CD4-positive, CD25-positive, alpha-beta regulatory T cell (primary cell): ENCODE measurements around the gene HS6ST1. TPM values are rescaled to one million over a fixed set of nuclear protein-coding genes. Genes with fewer than 3 reads are reported as not detected.
"Not testable (repeated sequence)": the region's sequence is repeated elsewhere in the genome, so short reads cannot be mapped to it uniquely, and the experiment has no call there.

Source experiments
- ATAC-seq, 2 donors: fragments of 150-1000 bp; cut with Tn5 transposase; one replicate each; pipeline ENCODE4 v1.10.0; 2021; ENCODE audit warnings: low read depth in 2 of 2, moderate number of reproducible peaks in 2 of 2, moderate library complexity in 1 of 2
- DNase-seq, 3 donors: peaks; one replicate each; pipeline versions ENCODE4 v3.0.0 to v3.0.0-alpha.2; 2012 to 2022; ENCODE audit warnings: mixed read lengths in 1 of 3
- H3K27ac ChIP-seq: one replicate; pipeline ENCODE4 v1.7.0; 2013; ENCODE audit warnings: mild to moderate bottlenecking, low read length; ENCODE audit not compliant: insufficient read depth, poor library complexity, severe bottlenecking
- H3K27me3 ChIP-seq: one replicate; pipeline ENCODE4 v1.7.0; 2013; ENCODE audit warnings: low read length; ENCODE audit not compliant: control insufficient read depth, insufficient read depth
- H3K36me3 ChIP-seq: one replicate; pipeline ENCODE4 v1.7.0; 2013; ENCODE audit warnings: mild to moderate bottlenecking, low read length, moderate library complexity; ENCODE audit not compliant: control insufficient read depth, insufficient read depth
- H3K4me1 ChIP-seq: 2 replicates; pipeline ENCODE4 v1.7.0; 2013; ENCODE audit warnings: mild to moderate bottlenecking, low read length; ENCODE audit not compliant: insufficient read depth, control insufficient read depth, poor library complexity, severe bottlenecking
- H3K4me3 ChIP-seq: one replicate; pipeline ENCODE4 v1.7.0; 2013; ENCODE audit warnings: low read depth, mild to moderate bottlenecking, low read length, moderate library complexity
- H3K9me3 ChIP-seq, 2 experiments: 1 replicate in 1 of 2; 2 replicates in 1 of 2; pipeline ENCODE4 v1.7.0; 2013; ENCODE audit warnings: low read length in 2 of 2, mild to moderate bottlenecking in 1 of 2, moderate library complexity in 1 of 2; ENCODE audit not compliant: control insufficient read depth in 2 of 2
- H3K27ac Mint-ChIP-seq, 3 donors: one replicate each; pipeline ENCODE4 v1.8.0; 2020 to 2022; ENCODE audit warnings: mild to moderate bottlenecking in 3 of 3, mixed read lengths in 3 of 3, moderate library complexity in 2 of 3
- H3K27me3 Mint-ChIP-seq: one replicate; pipeline ENCODE4 v1.8.0; 2022; ENCODE audit warnings: mild to moderate bottlenecking, mixed read lengths
- H3K36me3 Mint-ChIP-seq: one replicate; pipeline ENCODE4 v1.8.0; 2020; ENCODE audit warnings: mixed read lengths
- H3K4me1 Mint-ChIP-seq, 4 donors: one replicate each; pipeline ENCODE4 v1.8.0; 2020 to 2022; ENCODE audit warnings: mixed read lengths in 4 of 4, mild to moderate bottlenecking in 1 of 4
- H3K4me3 Mint-ChIP-seq, 4 donors: one replicate each; pipeline ENCODE4 v1.8.0; 2020 to 2022; ENCODE audit warnings: mild to moderate bottlenecking in 4 of 4, mixed read lengths in 4 of 4, moderate library complexity in 3 of 4
- H3K9me3 Mint-ChIP-seq, 7 donors: one replicate each; pipeline ENCODE4 v1.8.0; 2020 to 2022; ENCODE audit warnings: mixed read lengths in 7 of 7, mild to moderate bottlenecking in 3 of 7, moderate library complexity in 2 of 7
- polyA plus RNA-seq, 4 donors: library from polyadenylated mRNA; unstranded; fragments of 300-500 nt; fragmentation: Illumina TruSeq; gene quantifications; one replicate each; pipeline ENCODE4 v1.2.3, GENCODE V29; 2021
- total RNA-seq: library from RNA; stranded (reverse); gene quantifications from one replicate; pipeline ENCODE4 v1.2.3, GENCODE V29; 2022

Gene HS6ST1
- total and polyA plus RNA-seq, 5 donors from 2014 or later: 1.1 to 7.6 (median 1.5) TPM

GRCh38 chr2:128321784-128322714, 3.4 kb upstream of the HS6ST1 start:
- H3K4me3 Mint-ChIP-seq: peak overlapping the region; percentile 78 to 92 (median 86)
- H3K27me3 ChIP-seq: no peaks in the 10 kb centered on the region
- ATAC-seq (peak; percentile 59 to 62), DNase-seq (peak; percentile 69 to 74 (median 69))
- H3K4me1 Mint-ChIP-seq: peaks cover 0 to 22% (median 10%) of the 10 kb centered on the region in 4 donors
- H3K4me1 ChIP-seq: peaks cover 22% of the 10 kb centered on the region
- H3K36me3 ChIP-seq: no peaks in the 10 kb centered on the region
- no peaks in the 10 kb centered on the region for H3K36me3 Mint-ChIP-seq
- no peak overlapping the region for H3K4me3 ChIP-seq
- no peaks in the 10 kb centered on the region for H3K9me3 ChIP-seq
- no peaks in the 10 kb centered on the region for H3K9me3 Mint-ChIP-seq
- H3K27me3 Mint-ChIP-seq: peaks cover 18% of the 10 kb centered on the region
- no peak overlapping the region for H3K27ac ChIP-seq
- peak overlapping the region in 1 of 3 donors; percentile 84 for H3K27ac Mint-ChIP-seq

GRCh38 chr2:128320906-128321771, 2.5 kb upstream of the HS6ST1 start:
- no peak for ATAC-seq

DNA sequence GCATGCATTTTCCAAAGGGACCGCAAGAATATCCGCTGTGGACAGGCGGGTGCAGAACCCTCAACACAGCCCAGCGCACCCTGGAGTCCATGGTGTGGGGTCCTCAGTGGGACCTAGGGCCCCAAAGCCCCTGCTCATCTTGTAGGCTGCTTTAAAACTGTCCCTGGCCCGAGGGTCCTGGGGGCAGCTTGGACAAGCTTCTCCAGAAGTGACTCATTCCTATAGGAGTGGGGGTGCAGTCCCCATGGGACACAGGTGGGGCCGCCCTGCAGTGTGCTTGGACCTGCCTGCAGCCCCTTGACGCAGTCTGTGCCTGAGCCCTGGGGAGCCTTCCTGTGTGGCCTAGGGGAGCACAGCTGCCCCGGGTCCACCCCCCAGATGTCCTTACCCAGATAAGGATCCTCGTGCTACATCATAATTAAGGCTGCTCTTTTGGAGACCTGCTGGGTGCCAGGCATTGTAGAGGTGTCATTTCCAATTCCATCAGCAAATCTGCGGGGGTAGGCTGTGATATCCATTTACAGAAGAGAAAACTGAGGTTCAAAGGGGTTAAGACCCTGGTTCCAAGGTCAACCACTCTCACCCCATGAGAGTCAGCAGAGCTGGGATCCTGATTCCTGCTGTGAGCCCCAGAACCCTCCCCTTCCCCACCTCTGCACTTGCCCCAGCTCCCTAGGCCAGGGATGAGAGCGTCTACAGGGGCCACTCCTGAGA, 1.7 kb upstream of the HS6ST1 start:
- Histone ChIP-seq H3K36me3 (no peaks in the 10 kb centered on the region), H3K4me1 (peaks cover 39% of the 10 kb centered on the region), H3K27ac (no peak overlapping the region), H3K4me3 (no peak overlapping the region), H3K9me3 (no peaks in the 10 kb centered on the region), H3K27me3 (no peaks in the 10 kb centered on the region)
- DNase-seq (no peak), ATAC-seq (no peak)
- H3K27me3 Mint-ChIP-seq: peaks cover 18% of the 10 kb centered on the region
- no peaks in the 10 kb centered on the region for H3K9me3 Mint-ChIP-seq
- H3K4me1 Mint-ChIP-seq: peaks cover 0 to 38% (median 19%) of the 10 kb centered on the region in 4 donors
- H3K4me3 Mint-ChIP-seq: peak overlapping the region; percentile 61 to 92 (median 85)
- H3K36me3 Mint-ChIP-seq: no peaks in the 10 kb centered on the region
- H3K27ac Mint-ChIP-seq: no peak overlapping the region

More at GRCh38 chr2:128320906-128321771, 2.5 kb upstream of the HS6ST1 start:
- Mint-ChIP-seq H3K4me1 (peaks cover 0 to 31% (median 17%) of the 10 kb centered on the region in 4 donors), H3K27me3 (peaks cover 18% of the 10 kb centered on the region), H3K9me3 (no peaks in the 10 kb centered on the region), H3K4me3 (peak overlapping the region; percentile 78 to 92 (median 86)), H3K36me3 (no peaks in the 10 kb centered on the region), H3K27ac (peak overlapping the region in 1 of 3 donors; percentile 84)
- H3K4me3 ChIP-seq: no peak overlapping the region
- H3K27ac ChIP-seq: no peak overlapping the region
- DNase-seq: no peak
- no peaks in the 10 kb centered on the region for H3K36me3 ChIP-seq
- peaks cover 31% of the 10 kb centered on the region for H3K4me1 ChIP-seq
- no peaks in the 10 kb centered on the region for H3K9me3 ChIP-seq
- no peaks in the 10 kb centered on the region for H3K27me3 ChIP-seq

- no peak for DNase-seq
- Histone ChIP-seq H3K36me3 (no peaks in the 10 kb centered on the region), H3K4me1 (peaks cover 43% of the 10 kb centered on the region)
Measured at GRCh38 chr2:128319631-128320191, 1.0 kb upstream of the HS6ST1 start.

DNA sequence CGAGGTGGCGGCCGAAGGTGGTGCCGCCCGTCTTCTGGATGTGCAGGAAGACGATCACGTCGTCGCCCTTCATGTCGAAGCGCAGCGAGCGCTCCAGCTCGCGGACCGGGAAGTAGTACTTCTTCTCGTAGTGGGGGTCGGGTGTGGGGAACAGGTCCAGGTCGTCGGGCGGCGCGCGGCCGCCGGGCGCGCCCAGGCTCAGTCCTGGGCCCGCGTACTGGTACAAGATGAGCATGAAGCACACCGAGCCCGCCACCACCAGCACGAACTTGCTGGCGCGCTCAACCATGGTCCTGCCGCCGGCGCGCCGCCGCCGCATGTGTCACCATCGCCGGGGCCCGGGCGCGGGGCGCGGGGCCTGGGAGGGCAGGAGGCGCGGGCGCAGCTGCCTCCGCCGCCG, 423 bp downstream of the HS6ST1 start:
- Mint-ChIP-seq H3K4me1 (peaks cover 0 to 54% (median 23%) of the 10 kb centered on the region in 4 donors), H3K4me3 (peak overlapping the region in 2 of 4 donors; percentile 78 to 85), H3K27me3 (peaks cover 13% of the 10 kb centered on the region)
- H3K4me1 ChIP-seq: peaks cover 43% of the 10 kb centered on the region
- H3K9me3 Mint-ChIP-seq, H3K27ac Mint-ChIP-seq, H3K27me3 ChIP-seq, H3K9me3 ChIP-seq, H3K4me3 ChIP-seq, H3K36me3 Mint-ChIP-seq, H3K27ac ChIP-seq, H3K36me3 ChIP-seq: not testable (repeated sequence)
- DNase-seq: peak in 2 of 3 donors; percentile 33 to 50
- ATAC-seq: peak; percentile 4 to 10

More at GRCh38 chr2:128319631-128320191, 1.0 kb upstream of the HS6ST1 start:
- no peaks in the 10 kb centered on the region for H3K9me3 ChIP-seq
- Mint-ChIP-seq H3K27ac (no peak overlapping the region), H3K4me3 (peak overlapping the region in 3 of 4 donors; percentile 79 to 92 (median 89)), H3K9me3 (no peaks in the 10 kb centered on the region), H3K4me1 (peaks cover 0 to 42% (median 23%) of the 10 kb centered on the region in 4 donors), H3K27me3 (peaks cover 18% of the 10 kb centered on the region), H3K36me3 (no peaks in the 10 kb centered on the region)
- H3K27me3 ChIP-seq: no peaks in the 10 kb centered on the region
- peak overlapping the region; percentile 18 for H3K4me3 ChIP-seq
- ATAC-seq: no peak
- no peak overlapping the region for H3K27ac ChIP-seq

- ATAC-seq, H3K9me3 Mint-ChIP-seq, H3K27me3 ChIP-seq, H3K27ac Mint-ChIP-seq, H3K9me3 ChIP-seq, H3K27ac ChIP-seq, DNase-seq, H3K4me3 ChIP-seq, H3K36me3 ChIP-seq, H3K36me3 Mint-ChIP-seq: not testable (repeated sequence)
- Mint-ChIP-seq H3K4me3 (peak overlapping the region; percentile 78 to 92 (median 87)), H3K4me1 (peaks cover 0 to 55% (median 23%) of the 10 kb centered on the region in 4 donors), H3K27me3 (peaks cover 13% of the 10 kb centered on the region)
- H3K4me1 ChIP-seq: peaks cover 43% of the 10 kb centered on the region
Measured at GRCh38 chr2:128317899-128318225, 806 bp downstream of the HS6ST1 start.
